ENCODE results near the gene GPR146.
A peak's percentile ranks its signal among the peaks of the same experiment; 100 is the strongest.

The GPR146 gene

DNA sequence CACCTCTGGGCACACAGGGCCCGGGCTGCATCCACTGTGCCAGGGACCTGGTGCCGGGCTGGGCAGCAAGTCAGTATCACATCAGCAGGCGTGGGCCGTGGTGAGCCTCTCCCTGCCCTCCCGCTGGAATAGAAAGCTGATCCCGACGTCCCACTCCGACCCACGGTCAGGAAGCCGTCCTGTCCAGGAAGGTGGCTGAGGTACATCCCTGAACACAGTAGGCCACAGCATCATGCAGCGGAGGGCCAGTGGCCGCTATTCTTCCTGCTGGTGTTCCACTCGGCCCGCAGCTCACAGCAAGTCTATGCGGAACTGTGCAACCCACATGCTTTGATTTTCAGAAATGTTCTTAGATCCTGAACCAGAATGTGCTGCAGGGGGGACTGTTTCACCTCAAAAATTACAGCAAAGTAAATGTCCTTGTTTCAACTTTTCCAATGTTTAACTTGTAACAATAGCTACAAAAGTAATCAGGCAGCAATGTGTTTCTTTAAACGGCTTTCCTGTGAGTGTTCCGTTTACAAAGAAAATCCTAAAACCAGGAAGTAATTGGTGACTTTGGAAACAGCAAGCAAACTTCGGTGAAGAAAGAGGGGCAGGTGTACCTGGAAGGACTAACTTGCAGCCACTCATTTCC, 676 bp upstream of the GPR146 start:
- DNase-seq (ENCODE audit: low read depth), result no peak
- TF ChIP-seq, protein P1, sequence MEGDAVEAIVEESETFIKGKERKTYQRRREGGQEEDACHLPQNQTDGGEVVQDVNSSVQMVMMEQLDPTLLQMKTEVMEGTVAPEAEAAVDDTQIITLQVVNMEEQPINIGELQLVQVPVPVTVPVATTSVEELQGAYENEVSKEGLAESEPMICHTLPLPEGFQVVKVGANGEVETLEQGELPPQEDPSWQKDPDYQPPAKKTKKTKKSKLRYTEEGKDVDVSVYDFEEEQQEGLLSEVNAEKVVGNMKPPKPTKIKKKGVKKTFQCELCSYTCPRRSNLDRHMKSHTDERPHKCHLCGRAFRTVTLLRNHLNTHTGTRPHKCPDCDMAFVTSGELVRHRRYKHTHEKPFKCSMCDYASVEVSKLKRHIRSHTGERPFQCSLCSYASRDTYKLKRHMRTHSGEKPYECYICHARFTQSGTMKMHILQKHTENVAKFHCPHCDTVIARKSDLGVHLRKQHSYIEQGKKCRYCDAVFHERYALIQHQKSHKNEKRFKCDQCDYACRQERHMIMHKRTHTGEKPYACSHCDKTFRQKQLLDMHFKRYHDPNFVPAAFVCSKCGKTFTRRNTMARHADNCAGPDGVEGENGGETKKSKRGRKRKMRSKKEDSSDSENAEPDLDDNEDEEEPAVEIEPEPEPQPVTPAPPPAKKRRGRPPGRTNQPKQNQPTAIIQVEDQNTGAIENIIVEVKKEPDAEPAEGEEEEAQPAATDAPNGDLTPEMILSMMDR (IDR thresholded peaks at IDR 0.05; ENCODE audit: control insufficient read depth, extremely low read depth, insufficient read depth), result no peak
- peak overlapping the region; percentile 46 for H3K4me3 ChIP-seq (ENCODE audit: low read depth, low read length)

DNA sequence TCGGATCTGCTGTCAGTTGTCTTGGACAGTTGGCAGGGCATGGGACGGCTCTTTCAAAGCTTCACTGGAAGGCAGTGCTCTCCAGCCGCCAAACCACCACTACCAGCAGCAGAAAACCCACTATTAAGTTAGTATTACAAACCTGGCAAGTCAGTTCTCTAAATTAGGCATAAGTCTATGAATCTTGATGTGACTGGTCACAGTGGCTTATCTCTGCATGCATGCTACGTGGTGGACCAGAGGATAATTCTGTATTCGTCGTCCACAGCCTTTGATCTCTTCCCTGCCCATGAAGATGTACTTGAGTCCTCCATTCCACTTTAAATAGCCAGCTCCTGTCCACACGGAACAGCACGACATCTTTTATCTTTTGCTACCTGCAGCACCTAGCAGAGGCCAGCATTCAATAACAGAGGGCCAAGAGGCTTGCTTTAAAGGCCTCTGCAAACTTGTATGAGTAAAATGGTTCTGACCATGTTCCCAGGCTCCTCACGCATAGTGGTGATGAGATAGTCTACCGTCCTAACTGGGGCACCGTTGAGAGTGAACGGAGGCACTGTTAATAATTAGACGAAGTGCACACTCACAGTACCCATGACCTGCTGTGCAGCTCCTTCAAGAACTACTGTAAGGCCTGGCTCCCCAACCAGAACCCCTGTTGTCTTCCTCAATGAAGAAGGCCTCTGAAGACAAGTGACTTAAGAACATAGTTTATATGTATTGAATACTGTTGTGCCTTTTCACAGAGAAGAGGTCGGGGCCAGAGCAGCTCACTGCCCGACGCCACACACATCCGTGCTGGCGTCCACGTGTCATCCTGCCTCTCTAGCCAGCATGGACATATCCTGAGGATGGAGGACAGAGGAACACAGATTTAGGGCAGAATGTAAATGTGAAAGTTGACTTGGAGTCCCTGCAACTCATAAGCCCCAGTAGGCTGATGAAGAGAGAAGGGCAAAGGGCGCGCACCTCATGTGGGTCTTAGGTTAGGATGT, 1.0 kb downstream of the GPR146 start:
- TF ChIP-seq, protein P1 (IDR thresholded peaks at IDR 0.05; ENCODE audit: control insufficient read depth, extremely low read depth, insufficient read depth), result no peak
- H3K4me3 ChIP-seq (ENCODE audit: low read depth, low read length), result peak overlapping the region; percentile 64

DNA sequence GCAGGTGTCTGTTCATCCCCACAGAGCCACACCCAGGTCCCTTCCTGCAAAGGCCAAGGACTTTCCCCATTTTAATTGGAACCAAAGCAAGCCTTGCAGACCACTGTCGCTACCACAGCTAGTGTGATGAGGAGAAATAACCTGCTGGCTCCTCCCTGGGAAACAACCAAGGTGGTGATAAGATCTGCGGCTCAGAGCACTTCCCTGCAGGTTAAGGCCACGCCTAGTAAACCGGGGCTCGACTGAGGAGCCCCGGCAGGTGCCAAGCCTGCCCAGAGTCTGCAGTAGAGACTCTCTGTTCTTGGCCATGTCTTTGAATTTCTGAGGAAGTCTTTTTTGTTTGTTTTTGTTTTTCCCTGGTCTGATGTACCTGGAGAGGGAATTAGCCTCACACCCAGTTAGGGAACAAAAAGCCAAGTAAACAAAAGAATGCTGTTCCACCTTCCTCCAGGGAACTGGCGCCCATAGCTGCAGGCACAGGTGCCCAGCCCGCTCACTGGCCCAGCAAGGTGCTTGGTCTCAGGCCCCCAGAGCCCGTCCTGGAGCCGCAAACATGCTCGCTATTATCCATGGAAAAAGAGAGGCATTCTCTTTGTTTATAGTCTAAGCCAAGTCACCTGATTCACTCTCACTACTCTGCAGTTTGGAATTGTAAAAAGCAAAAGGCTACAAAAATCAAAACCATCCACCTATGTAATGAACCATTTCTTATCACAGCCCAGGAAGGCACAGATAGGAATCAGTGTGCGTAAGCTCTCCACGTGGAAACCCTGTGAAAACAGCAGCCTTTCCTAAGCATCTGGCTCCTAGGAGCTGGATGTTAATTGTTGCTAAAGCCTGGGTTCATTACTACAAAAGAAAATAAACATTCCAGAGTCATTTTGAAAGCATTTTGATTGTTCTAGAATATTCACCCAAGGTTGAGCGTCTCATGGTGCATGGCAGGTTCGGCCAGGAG, 2.7 kb downstream of the GPR146 start:
- H3K4me3 ChIP-seq (ENCODE audit: low read depth, low read length), result peak overlapping the region; percentile 34
- TF ChIP-seq, protein P1 (IDR thresholded peaks at IDR 0.05; ENCODE audit: control insufficient read depth, extremely low read depth, insufficient read depth), result no peak
- DNase-seq (ENCODE audit: low read depth), result peak; percentile 91

More for the DNA sequence above, 1.0 kb downstream of the GPR146 start:
- no peak for DNase-seq (ENCODE audit: low read depth)

DNA sequence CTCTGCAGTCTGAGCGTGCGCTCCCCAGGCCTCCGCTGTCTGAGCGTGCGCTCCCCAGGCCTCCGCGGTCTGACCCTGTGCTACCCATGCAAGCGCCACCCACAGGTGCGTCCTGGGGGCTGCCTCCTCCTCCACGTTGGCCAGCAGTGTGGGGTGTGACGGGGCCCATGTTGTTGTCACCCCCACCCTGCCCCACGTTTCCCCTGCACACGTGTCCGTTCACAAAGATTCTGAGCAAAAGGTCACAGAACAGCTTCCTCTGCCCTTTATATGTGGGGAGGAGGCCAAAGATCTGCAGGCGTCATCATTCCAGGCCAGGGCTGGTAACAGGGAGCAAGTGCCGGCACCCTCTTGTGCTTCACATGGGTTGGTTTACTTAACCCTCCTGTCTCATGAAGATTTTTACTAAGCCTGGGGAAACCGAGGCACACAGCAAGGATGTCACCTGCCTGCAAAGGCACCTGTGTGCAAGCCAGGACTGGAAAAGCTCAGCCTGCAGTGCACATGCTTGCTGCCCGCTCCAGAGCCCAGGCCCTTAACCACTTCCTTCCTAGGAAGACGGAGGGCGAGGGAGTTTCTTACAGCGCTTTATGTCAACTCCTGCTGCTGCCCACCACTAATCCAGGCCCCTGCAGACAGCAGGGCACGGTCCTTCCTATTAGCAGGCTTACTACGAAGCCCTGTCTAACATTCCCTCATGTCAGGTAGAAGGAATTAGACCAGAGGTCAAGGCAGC, 4.8 kb downstream of the GPR146 start:
- H3K4me3 ChIP-seq (ENCODE audit: low read depth, low read length), result no peak overlapping the region
- TF ChIP-seq, protein P1 (IDR thresholded peaks at IDR 0.05; ENCODE audit: control insufficient read depth, extremely low read depth, insufficient read depth), result no peak
- no peak for DNase-seq (ENCODE audit: low read depth)

DNA sequence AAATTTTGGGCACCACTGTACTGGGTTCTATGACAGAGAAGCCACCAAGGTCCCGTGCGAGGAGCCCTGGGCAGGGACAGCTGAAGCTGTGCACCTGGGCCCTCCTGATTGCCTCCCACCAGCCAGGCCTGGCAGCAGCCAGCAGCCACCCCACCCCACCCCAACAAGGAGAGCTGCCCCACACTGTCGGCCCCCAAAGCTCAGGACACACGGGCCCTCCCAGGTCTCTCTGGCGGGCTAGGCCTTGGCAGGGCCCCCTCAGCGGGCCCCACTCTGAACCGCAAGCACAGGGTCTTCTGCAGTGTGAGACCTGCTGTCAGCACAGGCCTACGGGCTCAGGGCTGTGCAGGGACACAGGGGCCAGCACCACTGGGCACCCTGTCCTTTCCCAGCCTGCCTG, 5.5 kb downstream of the GPR146 start:
- DNase-seq (ENCODE audit: low read depth), result no peak
- TF ChIP-seq, protein P1 (IDR thresholded peaks at IDR 0.05; ENCODE audit: control insufficient read depth, extremely low read depth, insufficient read depth), result no peak
- no peak overlapping the region for H3K4me3 ChIP-seq (ENCODE audit: low read depth, low read length)
